DMS53 treated with DMSO at 0.1 percent for 48 hours (cell line): ENCODE measurements around the gene ELOVL3.
A peak's percentile ranks its signal among the peaks of the same experiment; 100 is the strongest.

ENCODE experiments used
- DNase-seq: peaks from one replicate; lab custom pipeline; 2025; ENCODE audit not compliant: unreplicated experiment; lab: John Stamatoyannopoulos, UW

Gene ELOVL3

DNA sequence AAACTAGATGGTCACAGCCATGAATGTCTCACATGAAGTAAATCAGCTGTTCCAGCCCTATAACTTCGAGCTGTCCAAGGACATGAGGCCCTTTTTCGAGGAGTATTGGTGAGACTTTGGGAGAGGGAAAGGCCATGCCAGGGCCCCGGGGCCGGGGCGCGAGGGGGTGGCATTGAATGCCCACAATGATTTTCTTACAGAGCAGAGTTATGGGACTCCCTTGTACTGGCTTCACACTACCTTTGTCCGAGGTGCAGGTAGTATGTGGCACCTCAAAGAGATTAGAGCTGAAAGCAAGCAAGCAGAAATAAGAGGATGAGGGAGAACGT, 407 bp downstream of the ELOVL3 start:
- DNase-seq = no peak

DNA sequence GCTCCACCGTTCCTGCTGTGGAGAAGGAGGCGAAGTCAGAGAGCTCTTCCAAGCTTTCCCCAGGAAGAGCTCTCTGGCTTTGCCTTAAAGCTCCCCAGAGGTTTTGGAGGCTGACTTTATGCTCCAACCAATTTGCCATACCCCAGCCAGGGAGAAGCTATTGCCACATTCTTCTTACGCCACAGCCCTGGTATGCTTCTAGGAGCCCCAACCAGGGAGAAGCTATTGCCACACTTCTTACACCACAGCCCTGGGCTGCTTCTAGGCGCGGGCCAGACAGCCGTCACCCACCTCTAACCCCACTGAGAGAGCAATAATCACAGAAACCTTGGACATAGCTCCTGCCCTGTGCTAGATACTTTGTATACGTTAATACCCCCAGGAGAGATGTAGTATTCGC, 951 bp downstream of the ELOVL3 start:
- DNase-seq = no peak

- peak; percentile 81 for DNase-seq
Measured at GRCh38 chr10:102229810-102230263, 3.7 kb downstream of the ELOVL3 start.

DNA sequence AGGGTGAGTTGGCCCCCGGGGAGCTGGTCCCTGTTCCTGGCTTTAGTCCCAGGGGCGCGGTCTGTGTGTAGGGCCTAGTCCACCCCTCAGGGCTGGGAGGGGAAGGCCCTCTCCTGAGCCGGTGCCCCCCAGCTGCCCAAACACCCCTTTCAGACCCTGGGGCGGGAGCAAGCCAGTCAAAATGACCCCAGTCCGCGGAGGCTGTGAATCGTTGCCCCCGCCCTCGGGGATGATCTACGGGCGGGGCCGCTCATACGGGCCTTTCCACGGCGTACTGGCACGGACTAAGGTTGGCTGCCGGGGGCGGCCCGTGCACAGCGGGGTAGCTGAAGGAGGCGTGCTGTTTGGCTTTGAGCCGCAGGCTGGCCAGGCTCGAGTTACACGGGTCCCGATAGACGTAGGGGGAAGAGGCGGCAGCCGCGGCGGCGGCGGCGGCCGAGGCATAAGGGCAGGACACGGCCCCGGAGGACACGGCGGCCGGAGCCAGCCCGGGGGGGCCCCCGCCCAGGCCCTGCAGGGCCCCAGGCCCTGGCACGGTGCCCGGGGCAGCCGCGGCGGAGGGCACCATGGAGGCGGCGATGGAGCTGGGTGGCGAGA, 4.3 kb downstream of the ELOVL3 start:
- DNase-seq = peak; percentile 62

DNA sequence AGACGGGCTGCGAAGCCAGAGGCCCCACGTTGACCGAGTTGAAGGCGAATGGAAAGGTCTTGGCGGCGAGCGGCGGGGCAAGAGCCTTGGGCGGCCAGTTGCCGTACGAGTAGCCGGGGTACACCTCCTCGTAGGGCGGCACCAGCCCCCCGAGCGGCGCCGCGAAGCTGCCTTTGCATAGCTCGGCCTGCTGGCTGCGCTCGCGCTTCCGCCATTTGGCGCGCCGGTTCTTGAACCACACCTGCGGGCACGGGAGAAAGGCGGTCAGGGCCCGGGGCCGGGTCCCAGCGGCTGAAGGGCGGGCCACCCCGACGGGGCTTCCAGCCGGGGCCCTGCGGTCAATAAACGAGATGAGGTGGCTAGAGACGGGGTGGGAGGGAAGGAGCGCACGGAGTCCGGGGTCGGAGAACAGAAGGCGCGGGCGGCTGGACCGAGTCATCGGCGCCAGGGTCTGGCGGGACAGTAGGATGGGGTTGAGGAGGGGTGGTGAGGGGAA, 4.8 kb downstream of the ELOVL3 start:
- DNase-seq = peak; percentile 46

DNA sequence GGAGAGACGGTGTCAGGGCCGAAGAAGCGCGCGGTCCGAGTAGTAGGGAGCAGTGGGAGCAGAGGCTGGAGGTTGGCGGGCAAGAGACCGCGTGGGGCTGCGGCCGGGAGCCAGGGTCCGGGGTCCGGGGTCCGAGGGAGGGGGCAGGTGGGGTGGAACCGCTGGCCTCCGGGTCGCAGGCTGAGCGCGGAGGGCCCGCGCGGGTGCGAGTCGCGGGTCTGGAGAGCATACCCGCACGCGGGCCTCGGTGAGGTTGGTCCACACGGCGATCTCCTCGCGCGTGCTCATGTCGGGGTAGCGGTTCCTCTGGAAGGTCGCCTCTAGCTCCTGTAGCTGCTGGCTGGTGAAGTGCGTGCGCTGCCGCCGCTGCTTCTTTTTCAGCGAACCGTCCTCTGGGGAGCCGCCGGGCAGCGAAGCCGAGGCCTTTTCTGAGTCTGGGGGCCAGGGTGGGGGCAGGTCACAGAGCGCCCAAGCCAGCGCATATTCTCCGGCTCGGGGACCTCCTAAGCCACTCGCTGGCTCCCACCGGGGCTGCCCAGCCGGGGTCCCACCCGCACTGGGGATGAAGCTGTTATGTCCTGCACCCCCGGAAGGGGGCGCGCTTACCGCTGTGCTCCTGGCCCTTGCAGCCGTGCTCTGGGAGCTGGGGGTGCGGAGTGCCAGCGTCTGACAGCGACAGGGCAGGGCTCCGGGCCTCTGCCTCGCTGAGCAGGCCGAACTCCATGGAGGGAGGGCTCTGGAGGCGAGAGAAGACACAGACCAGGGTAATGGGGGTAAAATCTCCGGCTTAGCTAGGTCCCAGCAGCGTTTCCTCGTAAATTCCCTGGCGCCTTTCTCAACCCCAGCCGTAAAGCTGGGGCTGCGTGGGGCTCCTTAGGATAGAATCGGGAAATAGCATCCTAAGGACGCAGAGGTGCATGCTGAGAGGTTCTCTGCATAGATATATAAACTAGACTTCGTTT, 5.5 kb downstream of the ELOVL3 start:
- peak; percentile 48 for DNase-seq

DNA sequence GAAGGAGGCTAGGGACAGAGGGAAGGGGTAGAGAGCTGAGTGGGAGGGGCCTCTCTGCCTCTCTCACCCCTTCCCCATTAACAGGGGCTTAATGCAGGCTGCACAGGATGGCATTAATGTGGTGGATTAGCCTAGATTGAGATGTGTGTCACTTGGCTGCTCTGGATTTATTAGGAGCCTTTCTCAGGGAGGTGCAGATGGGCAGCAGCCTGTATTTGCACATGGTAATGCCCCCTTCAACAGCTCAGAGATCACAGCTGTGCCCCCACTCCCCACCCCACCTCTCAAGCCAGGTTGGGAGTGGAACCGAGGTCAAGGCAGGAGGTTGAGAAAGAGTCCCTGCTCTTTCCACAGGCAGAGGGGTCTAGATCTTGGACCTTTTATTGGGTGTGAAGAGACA, 7.9 kb downstream of the ELOVL3 start:
- DNase-seq = no peak

GRCh38 chr10:102234888-102235597, 8.9 kb downstream of the ELOVL3 start:
- no peak for DNase-seq

GRCh38 chr10:102235598-102235920, 9.5 kb downstream of the ELOVL3 start:
- peak; percentile 72 for DNase-seq

DNA sequence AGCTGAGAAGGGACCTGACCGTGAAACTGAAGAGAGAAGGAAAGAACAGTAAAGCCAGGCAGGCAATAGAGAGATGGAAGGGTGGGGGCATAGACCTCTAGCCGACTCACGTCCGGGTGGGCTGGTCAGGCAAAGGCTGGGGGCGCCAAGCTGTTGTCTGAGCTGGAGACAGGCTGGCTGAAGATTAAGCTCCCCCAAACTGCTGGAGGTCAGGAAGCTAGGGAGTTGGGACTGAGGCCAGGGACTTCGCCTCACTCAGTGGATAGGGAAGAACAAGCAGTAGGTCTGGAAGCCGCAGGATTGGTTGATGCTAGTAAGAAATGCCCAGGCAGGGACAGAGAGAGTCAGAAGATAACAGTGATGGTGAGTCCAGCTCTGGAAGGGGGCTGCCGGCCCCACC, 9.9 kb downstream of the ELOVL3 start:
- DNase-seq = no peak

DNA sequence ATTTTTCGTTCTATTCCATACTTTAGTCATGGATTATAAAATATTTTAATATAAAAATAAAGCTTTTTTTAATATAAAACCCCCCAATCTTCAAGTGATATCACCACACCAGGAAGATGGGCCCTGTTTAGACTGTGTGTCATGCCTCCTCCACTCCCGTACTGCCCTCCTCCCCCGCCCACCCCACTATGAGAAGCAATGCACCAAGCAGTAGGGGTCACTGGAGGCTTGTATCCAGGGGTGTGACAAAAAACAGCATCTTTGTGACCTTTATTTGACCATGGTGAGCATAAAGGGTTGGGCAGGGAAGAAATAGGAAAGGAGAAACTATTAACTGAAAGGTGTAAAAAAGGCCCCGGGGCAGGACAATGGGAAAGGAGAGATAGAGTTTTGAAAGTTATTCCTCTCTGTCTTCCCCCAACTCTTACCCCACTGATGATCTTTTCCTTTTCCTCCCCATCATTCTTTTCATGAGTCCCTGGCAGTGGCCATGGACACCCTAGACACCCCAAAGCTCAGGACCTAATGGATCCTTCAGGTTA, 11.7 kb downstream of the ELOVL3 start:
- no peak for DNase-seq

GRCh38 chr10:102240467-102241031, 14.4 kb downstream of the ELOVL3 start:
- no peak for DNase-seq

DNA sequence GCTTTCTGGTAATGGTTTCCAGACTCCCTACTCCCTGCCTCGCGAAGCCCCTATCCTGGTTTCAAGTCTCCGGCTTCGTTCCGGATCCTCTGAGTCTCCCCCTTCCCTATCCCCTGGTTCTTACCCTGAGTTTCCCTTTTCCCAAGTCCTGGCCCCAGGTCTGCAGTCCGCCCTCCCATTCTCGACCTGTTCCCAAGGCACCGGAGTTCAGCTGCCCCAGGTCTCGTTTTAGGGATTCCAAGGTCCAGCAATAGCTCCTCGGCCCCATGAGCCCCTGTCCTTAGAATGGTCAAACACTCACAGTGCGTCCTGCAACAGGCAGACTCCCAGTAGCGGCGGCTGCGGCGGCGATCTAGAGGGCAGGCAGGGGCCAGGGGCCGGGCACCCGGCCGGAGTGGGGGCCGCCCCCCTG, 14.9 kb downstream of the ELOVL3 start:
- no peak for DNase-seq

DNA sequence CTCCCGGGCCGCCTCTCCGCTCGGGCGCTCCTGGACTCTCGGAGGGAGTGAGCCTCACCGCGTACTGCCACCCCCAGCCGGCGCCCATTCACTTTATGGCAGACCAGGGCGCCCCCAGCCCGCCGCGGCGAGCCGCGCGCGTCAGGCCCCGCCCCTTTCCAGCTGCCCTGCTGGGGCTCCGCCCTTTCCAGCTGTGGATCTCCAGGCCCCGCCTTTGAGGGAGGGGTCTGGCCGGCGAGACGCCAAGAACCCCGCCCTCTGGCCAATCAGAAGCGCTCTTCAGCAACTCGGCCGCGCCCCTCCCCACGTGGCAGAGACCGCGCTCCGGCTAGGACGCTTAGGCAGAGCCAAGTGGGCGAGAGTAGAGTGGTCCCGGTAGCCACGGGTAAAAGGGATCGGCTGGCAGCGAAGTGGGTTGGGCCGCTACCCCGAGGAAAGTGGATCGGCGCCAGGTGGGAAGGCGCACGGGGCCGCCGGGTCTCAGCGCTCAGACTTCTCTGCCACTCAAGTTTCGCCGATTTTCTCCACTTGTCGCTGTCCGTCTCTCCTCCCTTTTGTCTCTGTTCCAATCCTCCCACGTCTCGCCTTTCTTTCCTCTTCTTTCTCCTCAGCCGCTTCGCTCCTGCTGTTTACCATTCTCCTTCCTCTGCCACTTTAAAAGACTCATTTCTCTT, 15.5 kb downstream of the ELOVL3 start, which contains the start of gene PITX3:
Gene PITX3, minus strand, starts transcription at position 69 of the 674 bp plus-strand sequence. CDS start 9,432 bp downstream, outside the sequence.
- peak; percentile 53 for DNase-seq

GRCh38 chr10:102242118-102242485, 16.0 kb downstream of the ELOVL3 start:
- no peak for DNase-seq

DNA sequence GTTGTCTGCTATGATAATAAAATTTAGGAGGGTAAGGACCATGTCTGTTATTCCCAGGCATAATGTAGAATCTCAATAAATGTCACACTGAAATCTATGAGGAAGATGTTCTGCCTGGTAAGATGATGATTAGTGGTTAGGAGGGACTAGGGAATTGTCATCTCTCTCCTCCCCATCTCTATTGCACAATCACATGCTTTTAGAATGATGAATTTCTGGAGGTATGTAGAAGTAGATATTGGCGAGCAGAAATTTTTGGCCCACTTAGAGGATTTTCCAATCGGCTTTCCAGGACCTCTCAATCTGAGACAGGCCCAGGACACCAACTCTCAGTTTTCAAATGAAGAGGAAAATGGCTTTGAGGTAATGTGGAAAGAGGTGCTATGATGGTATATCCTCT, 17.2 kb downstream of the ELOVL3 start:
- no peak for DNase-seq

GRCh38 chr10:102245082-102245931, 19.2 kb downstream of the ELOVL3 start, which contains the start of gene GBF1:
Gene GBF1, plus strand, starts transcription at chr10:102245532. Its CDS starts 13,407 bp downstream, at chr10:102258939.
- DNase-seq = peak; percentile 99

GRCh38 chr10:102245932-102246251, 19.8 kb downstream of the ELOVL3 start:
- no peak for DNase-seq

GRCh38 chr10:102246261-102246660, 20.2 kb downstream of the ELOVL3 start:
- DNase-seq = peak; percentile 1

DNA sequence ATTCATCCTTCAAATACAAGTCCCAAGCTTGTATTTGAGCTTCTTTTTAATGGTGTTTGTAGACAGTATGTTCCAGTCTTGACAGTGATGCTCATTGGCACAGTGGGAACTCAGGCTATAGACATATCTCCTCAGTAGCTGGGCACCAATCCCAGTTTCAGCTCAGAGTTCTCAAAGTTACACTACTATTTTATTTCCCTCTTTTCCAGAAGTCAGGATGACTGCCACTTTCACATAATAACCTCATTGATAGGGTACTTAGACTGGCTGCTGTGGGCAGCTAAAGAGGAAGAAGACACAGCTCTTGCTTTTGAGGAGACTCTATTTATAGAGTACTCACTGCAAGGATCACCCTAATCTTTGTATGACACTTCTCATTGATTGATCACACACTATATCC, 21.6 kb downstream of the ELOVL3 start:
- DNase-seq = no peak
